PC-9 (cell line): ENCODE measurements around the gene CXCR5. TPM values are rescaled to one million over a fixed set of nuclear protein-coding genes. Genes with fewer than 3 reads are reported as not detected.

ENCODE experiments used
- BruUV-seq: library from RNA; stranded (reverse); fragments of 400-500 nt; replicated peaks from 2 replicates; lab custom pipeline; 2021; lab: Mats Ljungman, UMichigan
- CTCF ChIA-PET: fragments of 300-600 bp; sonication (Branson Sonifier 250); formaldehyde crosslinking; loops from one replicate; lab custom pipeline; 2022; ENCODE audit warnings: antibody characterized with exemption; lab: Charles Lee
- POLR2A ChIA-PET: fragments of 300-600 bp; sonication (Branson Sonifier 250); formaldehyde crosslinking; loops from one replicate; lab custom pipeline; 2022; ENCODE audit warnings: antibody characterized with exemption; ENCODE audit not compliant: unreplicated experiment; lab: Charles Lee
- DNase-seq, 2 experiments: peaks; one replicate each; pipeline versions ENCODE4 v3.0.0 to v3.0.0-alpha.2; 2015 to 2022; ENCODE audit warnings: mixed read lengths in 1 of 2
- H2AFZ ChIP-seq: fragments of 200-600 bp; sonication (generic); 2 replicates; pipeline ENCODE4 v1.8.1; 2017; ENCODE audit warnings: antibody characterized with exemption
- H3F3A ChIP-seq: fragments of 200-600 bp; sonication (generic); 2 replicates; pipeline ENCODE4 v1.8.1; 2017; ENCODE audit warnings: antibody characterized with exemption, mild to moderate bottlenecking, low read depth; ENCODE audit not compliant: insufficient read depth
- H3K27ac ChIP-seq: fragments of 200-600 bp; sonication (generic); 2 replicates; pipeline ENCODE4 v1.6.1; 2016; ENCODE audit warnings: mixed run types
- H3K27me3 ChIP-seq: fragments of 200-600 bp; sonication (generic); 2 replicates; pipeline ENCODE4 v1.6.1; 2016; ENCODE audit warnings: low read depth, mixed run types; ENCODE audit not compliant: insufficient read depth
- H3K36me3 ChIP-seq: fragments of 200-600 bp; sonication (generic); 2 replicates; pipeline ENCODE4 v1.6.1; 2016; ENCODE audit warnings: low read depth, mixed run types
- H3K4me1 ChIP-seq: fragments of 200-600 bp; sonication (generic); replicated peaks from 2 replicates; pipeline ENCODE4 v1.6.1; 2016; ENCODE audit warnings: mixed run types; ENCODE audit not compliant: insufficient read depth
- H3K4me2 ChIP-seq: fragments of 200-600 bp; sonication (generic); 2 replicates; pipeline ENCODE4 v1.6.1; 2017; ENCODE audit warnings: mixed run types
- H3K4me3 ChIP-seq: fragments of 200-600 bp; sonication (generic); 2 replicates; pipeline ENCODE4 v1.6.1; 2016; ENCODE audit warnings: mixed run types
- H3K79me2 ChIP-seq: fragments of 200-600 bp; sonication (generic); 2 replicates; pipeline ENCODE4 v1.6.1; 2017; ENCODE audit warnings: low read depth, mixed run types
- H3K9me2 ChIP-seq: fragments of 200-600 bp; sonication (generic); 2 replicates; pipeline ENCODE4 v1.8.1; 2017; ENCODE audit warnings: mild to moderate bottlenecking; ENCODE audit not compliant: insufficient read depth
- H3K9me3 ChIP-seq: fragments of 200-600 bp; sonication (generic); 2 replicates; pipeline ENCODE4 v1.8.1; 2016; ENCODE audit warnings: low read depth; ENCODE audit not compliant: insufficient read depth
- H4K20me1 ChIP-seq: fragments of 200-600 bp; sonication (generic); 2 replicates; pipeline ENCODE4 v1.8.1; 2017; ENCODE audit not compliant: insufficient read depth
- CTCF ChIP-seq: fragments of 200-600 bp; sonication (generic); conservative IDR thresholded peaks from 2 replicates; pipeline ENCODE4 v1.6.1; 2017; ENCODE audit warnings: mixed run types, antibody characterized with exemption, mild to moderate bottlenecking, moderate library complexity
- EZH2 ChIP-seq: fragments of 200-600 bp; sonication (generic); IDR thresholded peaks from 2 replicates; pipeline ENCODE4 v1.8.0; 2017; ENCODE audit warnings: antibody characterized with exemption, low read depth
- intact Hi-C: fragments of 100-400 bp; cut with micrococcal nuclease; formaldehyde crosslinking; loops from one replicate; pipeline ENCODE4 v1.10.0; 2022; ENCODE audit not compliant: unreplicated experiment
- total RNA-seq: library from RNA; stranded (reverse); gene quantifications from 2 replicates; pipeline ENCODE4 v1.2.3, GENCODE V29; 2021

CXCR5 gene
- total RNA-seq, 1 experiment from 2014 or later: not detected

GRCh38 chr11:118938491-118939403 lies 55.1 kb downstream of the CXCR5 start:
- Histone ChIP-seq H3K4me1 (peaks cover 24% of the 10 kb centered on the region), H3F3A (peaks cover 32% of the 10 kb centered on the region), H3K4me3 (no peak overlapping the region), H3K27me3 (no peaks in the 10 kb centered on the region), H2AFZ (no peak overlapping the region), H3K9me3 (no peaks in the 10 kb centered on the region), H3K27ac (peak overlapping the region; percentile 55), H3K36me3 (no peaks in the 10 kb centered on the region), H3K9me2 (peaks cover 4% of the 10 kb centered on the region; the same call in 1 of the 2 replicates), H4K20me1 (no peaks in the 10 kb centered on the region), H3K79me2 (no peaks in the 10 kb centered on the region), H3K4me2 (peak overlapping the region; percentile 39)
- ChIA-PET POLR2A (interaction anchor here (0.5 to 0.6 kb wide), 2 partner anchors 269 to 330 kb away, joined by 4 read pairs; no protein-coding TSS in a partner anchor), CTCF (no interaction called here)
- peak; percentile 94 to 100 for DNase-seq
- TSS peak; percentile 46 for BruUV-seq
- no peak for TF ChIP-seq CTCF
- TF ChIP-seq EZH2: no peak
- intact Hi-C loops: loop anchor here (1.0 to 2.0 kb wide), 2 partner anchors 8 to 18 kb away; partner anchors contain the start of gene UPK2

GRCh38 chr11:118939404-118939915 lies 55.8 kb downstream of the CXCR5 start:
- Histone ChIP-seq H3K36me3 (no peaks in the 10 kb centered on the region), H2AFZ (no peak overlapping the region), H3K9me3 (no peaks in the 10 kb centered on the region), H3K27ac (peak overlapping the region; percentile 41), H3K4me2 (peak overlapping the region; percentile 39; the same call in 1 of the 2 replicates), H3K4me3 (no peak overlapping the region), H4K20me1 (no peaks in the 10 kb centered on the region), H3K4me1 (peaks cover 19% of the 10 kb centered on the region), H3F3A (peaks cover 25% of the 10 kb centered on the region), H3K79me2 (no peaks in the 10 kb centered on the region), H3K9me2 (peaks cover 4% of the 10 kb centered on the region; the same call in 1 of the 2 replicates), H3K27me3 (no peaks in the 10 kb centered on the region)
- ChIA-PET POLR2A (interaction anchor here (0.6 to 0.7 kb wide), 2 partner anchors 129 to 269 kb away, joined by 4 to 14 read pairs; no protein-coding TSS in a partner anchor), CTCF (no interaction called here)
- TF ChIP-seq CTCF (no peak), EZH2 (no peak)
- intact Hi-C loops: loop anchor here (2.0 kb wide), 1 partner anchor 17 kb away; the partner anchor contains the start of gene UPK2
- BruUV-seq: no TSS peak
- DNase-seq: no peak

- H3K4me1 ChIP-seq: peaks cover 19% of the 10 kb centered on the region
Observed at GRCh38 chr11:118939953-118940598, 56.4 kb downstream of the CXCR5 start.

More at GRCh38 chr11:118939953-118940598, 56.4 kb downstream of the CXCR5 start:
- TF ChIP-seq CTCF (no peak), EZH2 (no peak)
- CTCF ChIA-PET: no interaction called here
- H3K27me3 ChIP-seq: no peaks in the 10 kb centered on the region
- H3K4me2 ChIP-seq: no peak overlapping the region
- no TSS peak for BruUV-seq
- no peak overlapping the region for H3K27ac ChIP-seq
- H4K20me1 ChIP-seq: no peaks in the 10 kb centered on the region
- POLR2A ChIA-PET: interaction anchor here (0.7 kb wide), 1 partner anchor 129 kb away, joined by 14 read pairs; no protein-coding TSS in a partner anchor
- no peak overlapping the region for H3K4me3 ChIP-seq
- peaks cover 4% of the 10 kb centered on the region; the same call in 1 of the 2 replicates for H3K9me2 ChIP-seq
- no peaks in the 10 kb centered on the region for H3K79me2 ChIP-seq
- H3F3A ChIP-seq: peaks cover 25% of the 10 kb centered on the region
- H3K9me3 ChIP-seq: no peaks in the 10 kb centered on the region
- intact Hi-C loops: loop anchor here (2.0 kb wide), 1 partner anchor 17 kb away; the partner anchor contains the start of gene UPK2
- peak in 1 of 2 experiments; percentile 19 for DNase-seq
- no peaks in the 10 kb centered on the region for H3K36me3 ChIP-seq
- no peak overlapping the region for H2AFZ ChIP-seq
